GM12878 (cell line): ENCODE measurements around the gene KDF1.

Experiments used
- STAT3 ChIP-seq: IDR thresholded peaks from 2 replicates; pipeline ENCODE4 v1.6.1; 2011; ENCODE audit warnings: low read depth, low read length, improper control_type of control experiment
- USF2 ChIP-seq: IDR thresholded peaks from 2 replicates; pipeline ENCODE4 v1.6.1; 2011; ENCODE audit warnings: low read depth, low read length, improper control_type of control experiment, borderline replicate concordance

GRCh38 chr1:26949926-26950319 is 10.3 kb downstream of the KDF1 start:
- TF ChIP-seq USF2 (no peak), STAT3 (no peak)
